Smooth muscle cell (in vitro differentiated cells): ENCODE results near the gene EFL1. TPM values are rescaled to one million over a fixed set of nuclear protein-coding genes. Genes with fewer than 3 reads are reported as not detected.
A peak's percentile ranks its signal among the peaks of the same experiment; 100 is the strongest.

Experiments used
- DNase-seq: peaks from one replicate; lab custom pipeline; 2025; ENCODE audit not compliant: unreplicated experiment; lab: John Stamatoyannopoulos, UW
- H2AFZ ChIP-seq: fragments of 200-600 bp; sonication (generic); 2 replicates; pipeline ENCODE4 v1.6.0; 2016; ENCODE audit warnings: antibody characterized with exemption, low read depth, mild to moderate bottlenecking
- H3F3A ChIP-seq: fragments of 200-600 bp; sonication (generic); 2 replicates; pipeline ENCODE4 v1.6.0; 2017; ENCODE audit warnings: antibody characterized with exemption, low read depth
- H3K27ac ChIP-seq: fragments of 200-600 bp; sonication (generic); 2 replicates; pipeline ENCODE4 v1.5.1; 2016; ENCODE audit warnings: low read depth, mild to moderate bottlenecking
- H3K27me3 ChIP-seq: fragments of 200-600 bp; sonication (generic); 2 replicates; pipeline ENCODE4 v1.6.1; 2016; ENCODE audit warnings: low read depth, mild to moderate bottlenecking
- H3K36me3 ChIP-seq: fragments of 200-600 bp; sonication (generic); 2 replicates; pipeline ENCODE4 v1.5.1; 2016; ENCODE audit warnings: low read depth
- H3K4me1 ChIP-seq: fragments of 200-600 bp; sonication (generic); 2 replicates; pipeline ENCODE4 v1.5.1; 2016; ENCODE audit warnings: low read depth
- H3K4me2 ChIP-seq: fragments of 200-600 bp; sonication (generic); 2 replicates; pipeline ENCODE4 v1.6.0; 2016; ENCODE audit warnings: mild to moderate bottlenecking
- H3K4me3 ChIP-seq: fragments of 200-600 bp; sonication (generic); 2 replicates; pipeline ENCODE4 v1.5.1; 2016; ENCODE audit warnings: mild to moderate bottlenecking
- H3K79me2 ChIP-seq: fragments of 200-600 bp; sonication (generic); 2 replicates; pipeline ENCODE4 v1.6.0; 2016; ENCODE audit warnings: low read depth, mild to moderate bottlenecking
- H3K9ac ChIP-seq: fragments of 200-600 bp; sonication (generic); 2 replicates; pipeline ENCODE4 v1.6.0; 2016; ENCODE audit warnings: low read depth
- H3K9me3 ChIP-seq: fragments of 200-600 bp; sonication (generic); replicated peaks from 2 replicates; pipeline ENCODE4 v1.5.1; 2016; ENCODE audit warnings: low read depth
- H4K20me1 ChIP-seq: fragments of 200-600 bp; sonication (generic); 2 replicates; pipeline ENCODE4 v1.6.0; 2016; ENCODE audit warnings: low read depth
- WGBS: methylation state at CpG from one replicate; pipeline ENCODE4 v1.1.7; 2016; ENCODE audit warnings: low lambda C conversion rate; 5-methylcytosine and 5-hydroxymethylcytosine counted together
- polyA plus RNA-seq: library from polyadenylated mRNA; unstranded; fragments of >200 nt; fragmentation: Nextera tagmentation; extraction: Ambion mirVana; gene quantifications from 2 replicates; pipeline ENCODE4 v1.2.1, GENCODE V29; 2016
- total RNA-seq: library from RNA; depleted of rRNA; stranded (reverse); fragments of >200 nt; gene quantifications from 2 replicates; pipeline ENCODE4 v1.2.3, GENCODE V29; 2014
- TF ChIP-seq, protein P1 (sequence below): fragments of 200-600 bp; sonication (generic); IDR thresholded peaks from 2 replicates; pipeline ENCODE4 v1.5.1; 2017; ENCODE audit warnings: borderline replicate concordance, mild to moderate bottlenecking, antibody characterized with exemption; ENCODE audit not compliant: insufficient read depth, poor library complexity, severe bottlenecking

Gene EFL1
- total and polyA plus RNA-seq, 2 experiments from 2014 or later: 4.5 to 12.8 TPM

DNA sequence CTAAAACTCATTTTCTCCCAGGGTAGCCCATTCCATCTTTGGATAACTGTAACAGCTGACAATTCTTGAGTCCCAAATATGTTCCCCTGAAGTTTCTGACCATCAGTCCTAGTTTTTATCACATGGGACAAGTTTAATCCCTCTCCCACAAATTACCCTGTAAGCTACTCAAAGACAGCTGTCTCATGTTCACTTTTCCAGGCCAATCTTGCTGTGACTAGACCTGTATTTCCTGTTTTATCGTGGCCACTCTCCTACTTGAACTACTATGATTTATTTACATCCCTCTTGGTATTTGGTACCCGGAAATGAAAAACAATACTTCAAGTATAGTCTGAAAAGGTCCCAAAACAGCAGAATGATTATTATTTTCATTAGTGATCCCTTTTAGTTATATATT, 121.6 kb downstream of the EFL1 start:
- 56% methylated on average over 2 of the region's 2 CpGs for WGBS
- peak overlapping the region; percentile 3 for H3K27ac ChIP-seq

DNA sequence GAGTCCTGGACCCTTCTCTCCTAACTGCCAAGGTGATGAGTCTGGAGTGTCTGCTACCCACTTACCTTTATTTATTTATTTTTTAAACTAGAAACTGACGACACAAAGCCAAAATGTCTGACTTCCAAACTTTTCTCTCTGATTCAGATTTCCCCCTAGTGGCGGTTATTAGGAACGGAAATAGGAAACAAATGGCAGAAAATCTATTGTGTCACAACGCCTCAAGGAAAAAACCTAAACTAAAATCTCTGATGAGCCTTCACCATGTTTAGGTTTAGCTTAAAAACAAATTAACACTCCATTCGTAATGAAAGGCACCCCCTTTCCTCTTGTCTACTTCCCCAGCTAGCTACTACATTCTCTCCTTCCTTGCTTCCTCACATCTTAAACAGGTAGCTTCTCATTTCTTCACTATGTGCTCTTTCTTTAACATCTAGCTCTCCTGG, 122.7 kb downstream of the EFL1 start:
- TF ChIP-seq, protein P1, sequence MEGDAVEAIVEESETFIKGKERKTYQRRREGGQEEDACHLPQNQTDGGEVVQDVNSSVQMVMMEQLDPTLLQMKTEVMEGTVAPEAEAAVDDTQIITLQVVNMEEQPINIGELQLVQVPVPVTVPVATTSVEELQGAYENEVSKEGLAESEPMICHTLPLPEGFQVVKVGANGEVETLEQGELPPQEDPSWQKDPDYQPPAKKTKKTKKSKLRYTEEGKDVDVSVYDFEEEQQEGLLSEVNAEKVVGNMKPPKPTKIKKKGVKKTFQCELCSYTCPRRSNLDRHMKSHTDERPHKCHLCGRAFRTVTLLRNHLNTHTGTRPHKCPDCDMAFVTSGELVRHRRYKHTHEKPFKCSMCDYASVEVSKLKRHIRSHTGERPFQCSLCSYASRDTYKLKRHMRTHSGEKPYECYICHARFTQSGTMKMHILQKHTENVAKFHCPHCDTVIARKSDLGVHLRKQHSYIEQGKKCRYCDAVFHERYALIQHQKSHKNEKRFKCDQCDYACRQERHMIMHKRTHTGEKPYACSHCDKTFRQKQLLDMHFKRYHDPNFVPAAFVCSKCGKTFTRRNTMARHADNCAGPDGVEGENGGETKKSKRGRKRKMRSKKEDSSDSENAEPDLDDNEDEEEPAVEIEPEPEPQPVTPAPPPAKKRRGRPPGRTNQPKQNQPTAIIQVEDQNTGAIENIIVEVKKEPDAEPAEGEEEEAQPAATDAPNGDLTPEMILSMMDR: peak; percentile 75
- no peaks in the 10 kb centered on the region for H3K27me3 ChIP-seq
- H3K36me3 ChIP-seq: no peaks in the 10 kb centered on the region
- WGBS: 19% methylated on average over 5 of the region's 5 CpGs
- no peaks in the 10 kb centered on the region for H3K4me1 ChIP-seq
- no peak for DNase-seq
- H4K20me1 ChIP-seq: no peaks in the 10 kb centered on the region
- no peak overlapping the region for H3K9ac ChIP-seq
- no peaks in the 10 kb centered on the region for H3F3A ChIP-seq
- peak overlapping the region; percentile 45 for H3K4me2 ChIP-seq
- H2AFZ ChIP-seq: peak overlapping the region; percentile 67
- no peak overlapping the region for H3K27ac ChIP-seq
- no peaks in the 10 kb centered on the region for H3K9me3 ChIP-seq
- H3K79me2 ChIP-seq: no peaks in the 10 kb centered on the region
- H3K4me3 ChIP-seq: no peak overlapping the region

More for the DNA sequence above, 121.6 kb downstream of the EFL1 start:
- TF ChIP-seq, protein P1: no peak
- peak overlapping the region; percentile 6 for H3K9ac ChIP-seq
- no peak overlapping the region for H3K4me2 ChIP-seq
- H2AFZ ChIP-seq: no peak overlapping the region
- no peaks in the 10 kb centered on the region for H3F3A ChIP-seq
- no peaks in the 10 kb centered on the region for H3K4me1 ChIP-seq
- no peaks in the 10 kb centered on the region for H3K36me3 ChIP-seq
- no peaks in the 10 kb centered on the region for H4K20me1 ChIP-seq
- no peak for DNase-seq
- H3K27me3 ChIP-seq: no peaks in the 10 kb centered on the region
- no peaks in the 10 kb centered on the region for H3K79me2 ChIP-seq
- no peaks in the 10 kb centered on the region for H3K9me3 ChIP-seq
- H3K4me3 ChIP-seq: no peak overlapping the region

DNA sequence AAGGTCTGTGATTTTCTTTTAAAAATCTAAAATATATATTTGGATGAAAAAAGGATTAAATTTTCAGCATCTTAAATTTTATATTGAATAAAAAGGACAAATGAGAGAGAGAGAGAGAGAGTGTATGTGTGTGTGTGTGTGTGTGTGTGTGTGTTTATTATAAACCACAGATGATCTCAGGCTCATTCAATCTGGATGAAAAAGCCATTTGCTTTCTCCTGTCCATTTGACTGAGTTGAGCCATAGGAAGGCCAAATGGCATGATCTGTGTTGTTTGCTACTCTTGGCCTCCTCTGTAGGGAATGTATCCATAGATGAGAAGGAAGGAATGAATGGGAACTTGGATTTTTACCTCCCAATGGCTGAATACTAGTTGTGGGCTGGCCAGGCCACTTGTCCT, 124.2 kb downstream of the EFL1 start:
- Histone ChIP-seq H3K4me2 (no peak overlapping the region), H2AFZ (no peak overlapping the region), H3F3A (no peaks in the 10 kb centered on the region), H3K4me3 (no peak overlapping the region), H4K20me1 (no peaks in the 10 kb centered on the region), H3K79me2 (no peaks in the 10 kb centered on the region), H3K36me3 (no peaks in the 10 kb centered on the region), H3K9me3 (no peaks in the 10 kb centered on the region), H3K9ac (no peak overlapping the region), H3K27ac (no peak overlapping the region), H3K4me1 (no peaks in the 10 kb centered on the region), H3K27me3 (no peaks in the 10 kb centered on the region)
- DNase-seq: no peak
- TF ChIP-seq, protein P1: no peak

DNA sequence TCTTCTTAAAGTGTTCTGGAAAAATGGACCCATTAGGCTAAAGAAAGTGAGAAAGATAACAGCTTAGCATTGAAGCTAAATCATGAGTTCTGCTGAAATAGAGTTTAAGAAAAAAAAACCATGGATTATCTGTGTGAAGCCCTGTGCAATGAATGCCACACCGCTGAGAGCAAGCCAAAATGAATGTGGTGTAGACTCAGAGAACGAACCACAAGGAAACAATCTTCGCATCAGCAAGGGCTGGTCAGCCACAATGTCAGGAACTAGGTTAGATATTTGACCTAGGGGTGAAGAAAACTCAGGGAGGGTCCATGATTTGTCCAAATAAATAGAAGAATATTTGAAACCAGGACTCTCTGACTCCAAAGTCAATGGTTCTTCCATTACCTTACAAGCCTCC, 125.3 kb downstream of the EFL1 start:
- TF ChIP-seq, protein P1: no peak
- no peak overlapping the region for H3K4me3 ChIP-seq
- no peaks in the 10 kb centered on the region for H3K9me3 ChIP-seq
- no peaks in the 10 kb centered on the region for H4K20me1 ChIP-seq
- no peak overlapping the region for H3K9ac ChIP-seq
- 77% methylated on average over 3 of the region's 3 CpGs for WGBS
- H3K79me2 ChIP-seq: no peaks in the 10 kb centered on the region
- no peaks in the 10 kb centered on the region for H3F3A ChIP-seq
- H3K4me1 ChIP-seq: no peaks in the 10 kb centered on the region
- H3K27ac ChIP-seq: no peak overlapping the region
- H3K36me3 ChIP-seq: no peaks in the 10 kb centered on the region
- no peak overlapping the region for H2AFZ ChIP-seq
- no peak overlapping the region for H3K4me2 ChIP-seq
- no peaks in the 10 kb centered on the region for H3K27me3 ChIP-seq
- no peak for DNase-seq
